Measurements from ENCODE around the gene C9orf153. TPM values are rescaled to one million over a fixed set of nuclear protein-coding genes. Genes with fewer than 3 reads are reported as not detected.
"Not testable (repeated sequence)": the region's sequence is repeated elsewhere in the genome, so short reads cannot be mapped to it uniquely, and the experiment has no call there.

C9orf153 gene
- total and polyA plus RNA-seq, 7 donors, result 0.04 to 0.51 (median 0.17) TPM; not detected in 1

DNA sequence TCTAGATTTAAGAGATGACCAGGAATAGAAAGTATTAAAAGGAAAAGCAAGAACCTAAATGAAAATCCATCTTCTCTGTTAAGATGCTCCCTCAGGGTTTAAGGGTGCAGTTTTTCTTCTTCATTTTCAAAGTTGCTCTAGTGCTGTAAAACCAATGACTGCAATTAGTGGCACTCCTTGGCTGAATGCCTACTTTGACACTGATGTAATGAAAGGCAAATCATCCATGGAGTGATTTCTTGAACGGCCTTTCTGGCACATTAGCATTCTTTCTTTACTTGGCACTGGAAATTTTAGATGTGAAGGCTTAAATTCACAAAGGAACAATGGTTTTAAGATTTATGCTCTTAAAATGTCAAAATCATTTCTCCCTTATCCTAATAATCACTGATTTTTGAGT, 42.2 kb upstream of the C9orf153 start:
- TF ChIP-seq, protein P1, sequence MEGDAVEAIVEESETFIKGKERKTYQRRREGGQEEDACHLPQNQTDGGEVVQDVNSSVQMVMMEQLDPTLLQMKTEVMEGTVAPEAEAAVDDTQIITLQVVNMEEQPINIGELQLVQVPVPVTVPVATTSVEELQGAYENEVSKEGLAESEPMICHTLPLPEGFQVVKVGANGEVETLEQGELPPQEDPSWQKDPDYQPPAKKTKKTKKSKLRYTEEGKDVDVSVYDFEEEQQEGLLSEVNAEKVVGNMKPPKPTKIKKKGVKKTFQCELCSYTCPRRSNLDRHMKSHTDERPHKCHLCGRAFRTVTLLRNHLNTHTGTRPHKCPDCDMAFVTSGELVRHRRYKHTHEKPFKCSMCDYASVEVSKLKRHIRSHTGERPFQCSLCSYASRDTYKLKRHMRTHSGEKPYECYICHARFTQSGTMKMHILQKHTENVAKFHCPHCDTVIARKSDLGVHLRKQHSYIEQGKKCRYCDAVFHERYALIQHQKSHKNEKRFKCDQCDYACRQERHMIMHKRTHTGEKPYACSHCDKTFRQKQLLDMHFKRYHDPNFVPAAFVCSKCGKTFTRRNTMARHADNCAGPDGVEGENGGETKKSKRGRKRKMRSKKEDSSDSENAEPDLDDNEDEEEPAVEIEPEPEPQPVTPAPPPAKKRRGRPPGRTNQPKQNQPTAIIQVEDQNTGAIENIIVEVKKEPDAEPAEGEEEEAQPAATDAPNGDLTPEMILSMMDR (IDR thresholded peaks at IDR 0.05), result no peak
- intact Hi-C loops (cut with DNase I), result no loop called here
- WGBS, 3 donors, result 32 to 71% (median 35%) methylated on average over 1 of the region's 1 CpG
- Histone ChIP-seq H3K27me3 (ENCODE audit: insufficient read depth in 3 of 3, low read length in 2 of 3) (no peaks in the 10 kb centered on the region), H3K4me3 (no peak overlapping the region), H3K4me1 (peaks cover 7% of the 10 kb centered on the region), H3K27ac (no peak overlapping the region), H3K36me3 (ENCODE audit: insufficient read depth in 1 of 2, low read depth in 1 of 2) (peaks cover 5 to 100% of the 10 kb centered on the region in 2 donors), H3K9me3 (no peaks in the 10 kb centered on the region)
- DNase-seq, result no peak
- no peak for ATAC-seq

DNA sequence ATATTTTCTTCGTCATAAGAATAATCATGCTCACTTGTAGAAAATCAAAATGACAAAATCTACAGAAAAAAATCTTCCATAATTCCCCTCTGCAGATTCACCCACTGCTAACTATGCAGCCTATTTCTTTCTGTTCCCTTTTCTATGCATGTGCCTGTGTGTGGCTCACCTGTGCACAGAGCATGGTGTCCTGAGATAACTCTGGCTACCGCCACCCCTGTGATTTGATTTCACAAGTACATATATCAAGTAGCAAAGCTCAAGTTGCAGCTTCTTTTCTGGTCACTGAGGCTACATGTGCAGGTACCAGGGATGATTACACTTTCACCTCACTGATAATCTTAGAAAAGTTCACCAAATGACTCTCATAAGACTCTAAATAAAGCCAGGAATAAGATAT, 41.2 kb upstream of the C9orf153 start:
- Histone ChIP-seq H3K36me3 (ENCODE audit: insufficient read depth in 1 of 2, low read depth in 1 of 2) (peaks cover 10 to 99% of the 10 kb centered on the region in 2 donors), H3K4me3 (no peak overlapping the region), H3K9me3 (no peaks in the 10 kb centered on the region), H3K27me3 (ENCODE audit: insufficient read depth in 3 of 3, low read length in 2 of 3) (no peaks in the 10 kb centered on the region), H3K27ac (no peak overlapping the region), H3K4me1 (peaks cover 7% of the 10 kb centered on the region)
- DNase-seq (no peak), ATAC-seq (peak; percentile 51 to 85 (median 72))
- TF ChIP-seq, protein P1 (IDR thresholded peaks at IDR 0.05), result no peak
- intact Hi-C loops (cut with DNase I), result no loop called here
- 54 to 70% (median 63%) methylated on average over 2 of the region's 2 CpGs for WGBS, 3 donors

- DNase-seq, result no peak
- TF ChIP-seq, protein P1 (IDR thresholded peaks at IDR 0.05), result no peak
- Histone ChIP-seq H3K4me3 (no peak overlapping the region), H3K4me1 (peaks cover 7% of the 10 kb centered on the region), H3K27me3 (ENCODE audit: insufficient read depth in 3 of 3, low read length in 2 of 3) (no peaks in the 10 kb centered on the region), H3K27ac (no peak overlapping the region), H3K9me3 (no peaks in the 10 kb centered on the region), H3K36me3 (ENCODE audit: insufficient read depth in 1 of 2, low read depth in 1 of 2) (peaks cover 7 to 87% of the 10 kb centered on the region in 2 donors)
- WGBS, 3 donors, result 93 to 97% (median 96%) methylated on average over 11 of the region's 11 CpGs
- no peak for ATAC-seq
- intact Hi-C loops (cut with DNase I), result no loop called here
These were observed 39.4 kb upstream of the C9orf153 start for GRCh38 chr9:86298873-86299272.

- H3K36me3 ChIP-seq (ENCODE audit: insufficient read depth in 1 of 2, low read depth in 1 of 2), result peaks cover 0 to 45% of the 10 kb centered on the region in 2 donors
- DNase-seq; ATAC-seq; H3K9me3 ChIP-seq; H3K4me1 ChIP-seq; H3K27ac ChIP-seq; intact Hi-C loops (cut with DNase I); H3K4me3 ChIP-seq; H3K27me3 ChIP-seq (ENCODE audit: insufficient read depth in 3 of 3, low read length in 2 of 3): not testable (repeated sequence)
- 86 to 90% (median 88%) methylated on average over 5 to 6 of the region's 6 CpGs for WGBS, 3 donors
These were observed 30.9 kb upstream of the C9orf153 start for GRCh38 chr9:86290341-86290740.

- no peak overlapping the region for H3K4me3 ChIP-seq
- no peak overlapping the region for H3K27ac ChIP-seq
- H3K27me3 ChIP-seq (ENCODE audit: insufficient read depth in 3 of 3, low read length in 2 of 3), result no peaks in the 10 kb centered on the region
- peaks cover 0 to 38% of the 10 kb centered on the region in 2 donors for H3K36me3 ChIP-seq (ENCODE audit: insufficient read depth in 1 of 2, low read depth in 1 of 2)
- H3K9me3 ChIP-seq, result no peaks in the 10 kb centered on the region
- TF ChIP-seq, protein P1 (IDR thresholded peaks at IDR 0.05), result no peak
- intact Hi-C loops (cut with DNase I), result no loop called here
- WGBS, 3 donors, result 88 to 90% (median 89%) methylated on average over 6 of the region's 6 CpGs
- ATAC-seq, result no peak
- no peak for DNase-seq
- no peaks in the 10 kb centered on the region for H3K4me1 ChIP-seq
These were observed 29.2 kb upstream of the C9orf153 start for GRCh38 chr9:86288499-86289198.
